Activated CD4-positive, alpha-beta T cell treated with anti-CD3 and anti-CD28 coated beads, Interleukin-2, amount 50 U/mL, for 1 hour (primary cell): ENCODE measurements around the gene ECHS1.
A peak's percentile ranks its signal among the peaks of the same experiment; 100 is the strongest.

Source experiments
- DNase-seq: peaks from one replicate; pipeline ENCODE4 v3.0.0-alpha.2; 2020

ECHS1 gene

GRCh38 chr10:133318494-133319127 lies 54.5 kb downstream of the ECHS1 start:
- DNase-seq, result peak; percentile 70

- DNase-seq, result no peak
These were observed 56.4 kb downstream of the ECHS1 start for GRCh38 chr10:133316732-133317131.

- no peak for DNase-seq
These were observed 56.9 kb downstream of the ECHS1 start for GRCh38 chr10:133316266-133316665.

GRCh38 chr10:133315847-133316246 lies 57.3 kb downstream of the ECHS1 start:
- no peak for DNase-seq

GRCh38 chr10:133314911-133315310 lies 58.2 kb downstream of the ECHS1 start:
- DNase-seq, result no peak

- no peak for DNase-seq
These were observed 60.0 kb downstream of the ECHS1 start for GRCh38 chr10:133313192-133313591.

- no peak for DNase-seq
These were observed 60.4 kb downstream of the ECHS1 start for GRCh38 chr10:133312769-133313145.
